Tibial nerve (tissue), 4 donors: ENCODE measurements around the gene EFNA5.

Experiments used
- EP300 ChIP-seq, 2 donors: sonication (generic); formaldehyde crosslinking; IDR thresholded peaks; one replicate each; pipeline ENCODE4 v1.6.1; 2017; ENCODE audit warnings: antibody characterized with exemption in 2 of 2, mild to moderate bottlenecking in 1 of 2
- POLR2A ChIP-seq, 2 donors: fragments of 450-650 bp; IDR thresholded peaks; one replicate each; pipeline ENCODE4 v1.6.1; 2017; ENCODE audit warnings: antibody characterized with exemption in 2 of 2, mild to moderate bottlenecking in 2 of 2, moderate library complexity in 2 of 2
- TF ChIP-seq, protein P1 (sequence below), 5 experiments: fragments of 200-600 bp in 3 of 5; fragments of 450-650 bp in 2 of 5; sonication (generic) in 3 of 5; IDR thresholded peaks; one replicate each; pipeline ENCODE4 v1.5.1; 2016 to 2019; ENCODE audit warnings: antibody characterized with exemption in 5 of 5, mild to moderate bottlenecking in 3 of 5, moderate library complexity in 2 of 5

DNA sequence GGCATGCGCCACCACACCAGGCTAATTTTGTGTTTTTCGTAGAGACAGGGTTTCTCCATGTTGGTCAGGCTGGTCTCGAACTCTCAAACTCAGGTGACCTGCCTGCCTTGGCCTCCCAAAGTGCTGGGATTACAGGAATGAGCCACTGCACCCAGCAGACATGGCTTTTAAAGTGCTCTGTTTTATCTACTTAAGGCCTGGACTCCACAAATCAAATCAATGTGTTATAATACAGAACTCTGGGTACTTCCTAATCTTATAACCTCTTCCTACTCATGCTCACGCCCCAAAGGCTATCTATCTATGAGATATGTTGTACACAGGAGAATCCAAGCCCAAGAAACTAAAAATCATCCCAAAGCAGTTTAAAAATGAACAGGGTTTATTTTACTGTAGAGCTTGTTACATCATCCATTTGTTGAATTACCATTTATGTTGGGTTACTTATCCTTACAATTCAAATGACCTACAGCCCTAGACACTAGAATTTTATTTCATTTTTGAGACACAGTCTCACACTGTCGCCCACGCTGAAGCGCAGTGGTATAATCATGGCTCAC, 155.1 kb downstream of the EFNA5 start:
- TF ChIP-seq, protein P1, sequence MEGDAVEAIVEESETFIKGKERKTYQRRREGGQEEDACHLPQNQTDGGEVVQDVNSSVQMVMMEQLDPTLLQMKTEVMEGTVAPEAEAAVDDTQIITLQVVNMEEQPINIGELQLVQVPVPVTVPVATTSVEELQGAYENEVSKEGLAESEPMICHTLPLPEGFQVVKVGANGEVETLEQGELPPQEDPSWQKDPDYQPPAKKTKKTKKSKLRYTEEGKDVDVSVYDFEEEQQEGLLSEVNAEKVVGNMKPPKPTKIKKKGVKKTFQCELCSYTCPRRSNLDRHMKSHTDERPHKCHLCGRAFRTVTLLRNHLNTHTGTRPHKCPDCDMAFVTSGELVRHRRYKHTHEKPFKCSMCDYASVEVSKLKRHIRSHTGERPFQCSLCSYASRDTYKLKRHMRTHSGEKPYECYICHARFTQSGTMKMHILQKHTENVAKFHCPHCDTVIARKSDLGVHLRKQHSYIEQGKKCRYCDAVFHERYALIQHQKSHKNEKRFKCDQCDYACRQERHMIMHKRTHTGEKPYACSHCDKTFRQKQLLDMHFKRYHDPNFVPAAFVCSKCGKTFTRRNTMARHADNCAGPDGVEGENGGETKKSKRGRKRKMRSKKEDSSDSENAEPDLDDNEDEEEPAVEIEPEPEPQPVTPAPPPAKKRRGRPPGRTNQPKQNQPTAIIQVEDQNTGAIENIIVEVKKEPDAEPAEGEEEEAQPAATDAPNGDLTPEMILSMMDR (IDR thresholded peaks at IDR 0.05) = no peak
- TF ChIP-seq EP300 (IDR thresholded peaks at IDR 0.05) = no peak
- no peak for TF ChIP-seq POLR2A (IDR thresholded peaks at IDR 0.05)
